HG03520 (cell line): Measurements from ENCODE around the gene TMEM269.

Experiments
- ATAC-seq: cut with Tn5 transposase; IDR thresholded peaks from one replicate; pipeline ENCODE4 v1.9.1; 2021; ENCODE audit warnings: mild to moderate bottlenecking, moderate library complexity; ENCODE audit not compliant: unreplicated experiment

TMEM269 gene

GRCh38 chr1:42846257-42847110, 61.7 kb downstream of the TMEM269 start, which contains the start of gene ZNF691:
Gene ZNF691, plus strand, starts transcription at chr1:42846613. Its CDS starts 3,046 bp downstream, at chr1:42849659.
- peak; percentile 86 for ATAC-seq

- no peak for ATAC-seq
Observed at GRCh38 chr1:42847111-42847595, 62.4 kb downstream of the TMEM269 start.

- no peak for ATAC-seq
Observed at GRCh38 chr1:42847721-42848460, 63.1 kb downstream of the TMEM269 start.

- no peak for ATAC-seq
Observed at GRCh38 chr1:42848823-42849537, 64.2 kb downstream of the TMEM269 start.

- ATAC-seq = no peak
Observed at GRCh38 chr1:42849944-42850343, 65.2 kb downstream of the TMEM269 start.
